Peyer's patch (tissue), 4 donors: ENCODE measurements around the gene TEKT4. TPM values are rescaled to one million over a fixed set of nuclear protein-coding genes. Genes with fewer than 3 reads are reported as not detected.
"Not testable (repeated sequence)": the region's sequence is repeated elsewhere in the genome, so short reads cannot be mapped to it uniquely, and the experiment has no call there.

Source experiments
- DNase-seq, 3 donors: peaks; one replicate each; pipeline ENCODE4 v3.0.0-alpha.2; 2017 to 2019
- H3K27ac ChIP-seq, 4 donors: fragments of 200-600 bp; sonication (generic); one replicate each; pipeline ENCODE4 v1.5.1; 2016 to 2019
- H3K27me3 ChIP-seq, 2 donors: fragments of 200-600 bp; sonication (generic); one replicate each; pipeline ENCODE4 v1.5.1; 2019
- H3K36me3 ChIP-seq, 3 donors: fragments of 200-600 bp; sonication (generic); one replicate each; pipeline ENCODE4 v1.5.1; 2016 to 2019
- H3K4me1 ChIP-seq, 4 donors: fragments of 200-600 bp; sonication (generic); one replicate each; pipeline ENCODE4 v1.5.1; 2016 to 2019
- H3K4me3 ChIP-seq, 4 donors: fragments of 200-600 bp; sonication (generic); 1 replicate in 3 of 4; 2 replicates in 1 of 4; pipeline ENCODE4 v1.5.1; 2016 to 2019; ENCODE audit warnings: mild to moderate bottlenecking in 1 of 4
- H3K9me3 ChIP-seq, 4 donors: fragments of 200-600 bp; sonication (generic); one replicate each; pipeline ENCODE4 v1.5.1; 2016 to 2019; ENCODE audit warnings: mild to moderate bottlenecking in 1 of 4
- POLR2A ChIP-seq, 2 donors: fragments of 450-650 bp; IDR thresholded peaks; one replicate each; pipeline ENCODE4 v1.5.1; 2017; ENCODE audit warnings: antibody characterized with exemption in 2 of 2, mild to moderate bottlenecking in 2 of 2, moderate library complexity in 2 of 2
- small RNA-seq, 2 donors: library from RNA; depleted of rRNA; stranded (forward); fragments of <200 nt; gene quantifications; one replicate each; pipeline ENCODE3, GENCODE V24; 2016
- total RNA-seq, 4 donors: library from RNA; depleted of rRNA; stranded (reverse); fragments of >200 nt; gene quantifications; one replicate each; pipeline ENCODE4 v1.1.0, GENCODE V29; 2016
- TF ChIP-seq, protein P1 (sequence below), 6 experiments: fragments of 450-650 bp in 4 of 6; fragments of 200-600 bp in 2 of 6; sonication (generic) in 1 of 6; IDR thresholded peaks; one replicate each; pipeline ENCODE4 v1.5.1; 2017 to 2019; ENCODE audit warnings: antibody characterized with exemption in 6 of 6, mild to moderate bottlenecking in 3 of 6, moderate library complexity in 1 of 6

TEKT4 gene
- total RNA-seq, 4 donors from 2014 or later: not detected

- Histone ChIP-seq H3K4me3 (no peak overlapping the region), H3K9me3 (no peaks in the 10 kb centered on the region), H3K27ac (no peak overlapping the region), H3K4me1 (no peaks in the 10 kb centered on the region), H3K27me3 (no peaks in the 10 kb centered on the region), H3K36me3 (no peaks in the 10 kb centered on the region)
- TF ChIP-seq POLR2A (IDR thresholded peaks at IDR 0.05): no peak
- TF ChIP-seq, protein P1, sequence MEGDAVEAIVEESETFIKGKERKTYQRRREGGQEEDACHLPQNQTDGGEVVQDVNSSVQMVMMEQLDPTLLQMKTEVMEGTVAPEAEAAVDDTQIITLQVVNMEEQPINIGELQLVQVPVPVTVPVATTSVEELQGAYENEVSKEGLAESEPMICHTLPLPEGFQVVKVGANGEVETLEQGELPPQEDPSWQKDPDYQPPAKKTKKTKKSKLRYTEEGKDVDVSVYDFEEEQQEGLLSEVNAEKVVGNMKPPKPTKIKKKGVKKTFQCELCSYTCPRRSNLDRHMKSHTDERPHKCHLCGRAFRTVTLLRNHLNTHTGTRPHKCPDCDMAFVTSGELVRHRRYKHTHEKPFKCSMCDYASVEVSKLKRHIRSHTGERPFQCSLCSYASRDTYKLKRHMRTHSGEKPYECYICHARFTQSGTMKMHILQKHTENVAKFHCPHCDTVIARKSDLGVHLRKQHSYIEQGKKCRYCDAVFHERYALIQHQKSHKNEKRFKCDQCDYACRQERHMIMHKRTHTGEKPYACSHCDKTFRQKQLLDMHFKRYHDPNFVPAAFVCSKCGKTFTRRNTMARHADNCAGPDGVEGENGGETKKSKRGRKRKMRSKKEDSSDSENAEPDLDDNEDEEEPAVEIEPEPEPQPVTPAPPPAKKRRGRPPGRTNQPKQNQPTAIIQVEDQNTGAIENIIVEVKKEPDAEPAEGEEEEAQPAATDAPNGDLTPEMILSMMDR (IDR thresholded peaks at IDR 0.05): no peak
- no peak for DNase-seq
These were observed 19.0 kb downstream of the TEKT4 start for GRCh38 chr2:94890234-94890633.

DNA sequence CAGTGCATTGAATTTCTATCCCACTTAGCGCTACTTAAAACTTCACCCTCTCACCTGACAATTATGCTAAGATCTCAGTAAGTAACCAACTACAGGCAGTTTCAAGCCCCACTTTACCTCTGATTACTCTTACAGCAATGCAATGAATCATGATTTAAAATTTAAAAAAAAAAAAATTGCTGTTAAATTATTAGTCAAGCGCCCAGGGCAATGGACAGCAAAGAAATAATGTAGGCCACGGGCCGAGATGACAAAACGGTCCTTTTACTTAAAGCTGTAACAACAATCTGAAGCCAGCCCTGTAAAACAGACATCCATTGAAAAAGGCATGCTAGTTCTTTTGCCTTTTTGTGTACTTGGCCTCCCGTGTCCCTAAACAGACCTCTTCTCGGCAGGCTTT, 24.0 kb downstream of the TEKT4 start:
- not testable (repeated sequence) for DNase-seq, H3K27me3 ChIP-seq

DNA sequence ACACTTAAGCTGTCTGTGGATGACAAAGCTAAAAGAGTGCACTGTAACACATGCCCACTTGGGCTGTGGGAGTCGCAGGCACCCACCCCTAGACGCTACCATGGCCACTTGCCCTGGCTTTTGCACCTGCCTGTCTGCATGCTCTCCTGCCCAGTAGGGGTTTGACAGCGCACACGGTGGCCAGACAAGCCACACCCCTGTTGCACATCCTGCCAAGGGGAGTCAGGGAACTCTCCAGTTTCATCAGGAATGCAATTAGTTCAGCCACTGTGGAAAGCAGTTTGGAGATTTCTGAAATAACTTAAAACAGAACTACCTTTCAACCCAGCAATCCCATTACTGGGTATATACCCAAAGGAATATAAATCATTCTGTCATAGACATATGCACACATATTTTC, 35.7 kb downstream of the TEKT4 start:
- H3K36me3 ChIP-seq, DNase-seq, H3K4me3 ChIP-seq, H3K4me1 ChIP-seq, H3K9me3 ChIP-seq, H3K27me3 ChIP-seq, H3K27ac ChIP-seq: not testable (repeated sequence)

More for the DNA sequence above, 24.0 kb downstream of the TEKT4 start:
- not testable (repeated sequence) for H3K4me1 ChIP-seq, H3K9me3 ChIP-seq, H3K4me3 ChIP-seq, H3K36me3 ChIP-seq, H3K27ac ChIP-seq

- Histone ChIP-seq H3K27me3 (no peaks in the 10 kb centered on the region), H3K36me3 (no peaks in the 10 kb centered on the region), H3K27ac (no peak overlapping the region), H3K4me3 (no peak overlapping the region), H3K4me1 (no peaks in the 10 kb centered on the region), H3K9me3 (no peaks in the 10 kb centered on the region)
- TF ChIP-seq, protein P1 (IDR thresholded peaks at IDR 0.05): no peak
- no peak for TF ChIP-seq POLR2A (IDR thresholded peaks at IDR 0.05)
- DNase-seq: no peak
These were observed 52.0 kb downstream of the TEKT4 start for GRCh38 chr2:94923196-94923595.

DNA sequence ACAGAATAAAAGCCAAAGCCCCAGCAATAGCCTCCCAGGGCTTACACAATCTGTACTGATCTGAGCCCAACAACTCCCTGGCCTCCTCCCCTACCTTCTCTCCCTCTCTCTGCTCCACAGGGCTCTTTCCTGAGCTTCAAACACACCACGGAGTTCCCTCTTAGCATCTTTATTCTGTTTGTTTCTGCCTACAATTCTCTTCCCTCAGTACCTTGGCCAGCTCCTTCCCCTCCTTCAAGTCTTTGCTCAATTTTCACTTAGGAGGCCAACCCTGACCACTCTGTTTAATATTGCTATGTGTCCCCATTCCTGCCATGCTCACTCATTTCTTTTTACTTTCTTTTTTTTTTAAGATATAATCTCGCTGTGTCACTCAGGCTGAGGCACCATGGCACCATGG, 53.8 kb downstream of the TEKT4 start:
- H3K4me1 ChIP-seq, H3K4me3 ChIP-seq, H3K27ac ChIP-seq, H3K36me3 ChIP-seq, H3K27me3 ChIP-seq, DNase-seq, H3K9me3 ChIP-seq: not testable (repeated sequence)

Small RNAs within 50 kb of the gene (small RNA-seq; reads per million reads assigned to genes)
- gene RNU6-1320P: 0 reads per million in 2 donors

Other genes starting within 250 kb of the TEKT4 start
- 1 to 10 TPM in 1 of 4 donors, not detected in 3; 1.2 TPM for gene MAL, start 154.3 kb downstream of the TEKT4 start, total RNA-seq